GM12875 (cell line): ENCODE data around the gene PRDM2.

Source experiments
- H3K4me3 ChIP-seq: one replicate; pipeline ENCODE4 v1.5.1; 2011; ENCODE audit warnings: low read depth, low read length, control low read depth
- TF ChIP-seq, protein P1 (sequence below): IDR thresholded peaks from 2 replicates; pipeline ENCODE4 v1.5.1; 2011; ENCODE audit warnings: low read depth, mild to moderate bottlenecking, control low read depth, inconsistent platforms, low read length, moderate library complexity, borderline replicate concordance; ENCODE audit not compliant: insufficient read depth

Gene PRDM2

DNA sequence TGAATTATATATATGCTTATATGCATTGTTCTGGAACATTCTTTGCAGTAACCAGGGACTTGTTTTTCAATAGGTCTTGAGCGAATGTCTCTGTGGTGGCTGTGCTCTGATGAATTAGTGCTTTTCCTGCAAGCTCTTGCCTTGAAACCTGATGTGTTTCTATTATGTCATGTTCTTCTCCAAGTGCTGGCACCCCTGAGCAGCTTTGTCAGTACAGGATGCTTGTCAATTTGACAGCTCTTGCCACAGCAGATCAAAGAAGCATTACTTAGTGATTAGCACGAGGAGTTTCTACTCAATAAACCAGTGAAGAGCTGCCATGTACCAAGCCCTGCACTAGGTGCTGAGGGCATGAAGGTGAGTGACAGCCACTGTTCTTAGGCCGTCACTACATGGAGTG is 171.9 kb downstream of the PRDM2 start:
- H3K4me3 ChIP-seq: no peak overlapping the region
- TF ChIP-seq, protein P1, sequence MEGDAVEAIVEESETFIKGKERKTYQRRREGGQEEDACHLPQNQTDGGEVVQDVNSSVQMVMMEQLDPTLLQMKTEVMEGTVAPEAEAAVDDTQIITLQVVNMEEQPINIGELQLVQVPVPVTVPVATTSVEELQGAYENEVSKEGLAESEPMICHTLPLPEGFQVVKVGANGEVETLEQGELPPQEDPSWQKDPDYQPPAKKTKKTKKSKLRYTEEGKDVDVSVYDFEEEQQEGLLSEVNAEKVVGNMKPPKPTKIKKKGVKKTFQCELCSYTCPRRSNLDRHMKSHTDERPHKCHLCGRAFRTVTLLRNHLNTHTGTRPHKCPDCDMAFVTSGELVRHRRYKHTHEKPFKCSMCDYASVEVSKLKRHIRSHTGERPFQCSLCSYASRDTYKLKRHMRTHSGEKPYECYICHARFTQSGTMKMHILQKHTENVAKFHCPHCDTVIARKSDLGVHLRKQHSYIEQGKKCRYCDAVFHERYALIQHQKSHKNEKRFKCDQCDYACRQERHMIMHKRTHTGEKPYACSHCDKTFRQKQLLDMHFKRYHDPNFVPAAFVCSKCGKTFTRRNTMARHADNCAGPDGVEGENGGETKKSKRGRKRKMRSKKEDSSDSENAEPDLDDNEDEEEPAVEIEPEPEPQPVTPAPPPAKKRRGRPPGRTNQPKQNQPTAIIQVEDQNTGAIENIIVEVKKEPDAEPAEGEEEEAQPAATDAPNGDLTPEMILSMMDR: no peak

DNA sequence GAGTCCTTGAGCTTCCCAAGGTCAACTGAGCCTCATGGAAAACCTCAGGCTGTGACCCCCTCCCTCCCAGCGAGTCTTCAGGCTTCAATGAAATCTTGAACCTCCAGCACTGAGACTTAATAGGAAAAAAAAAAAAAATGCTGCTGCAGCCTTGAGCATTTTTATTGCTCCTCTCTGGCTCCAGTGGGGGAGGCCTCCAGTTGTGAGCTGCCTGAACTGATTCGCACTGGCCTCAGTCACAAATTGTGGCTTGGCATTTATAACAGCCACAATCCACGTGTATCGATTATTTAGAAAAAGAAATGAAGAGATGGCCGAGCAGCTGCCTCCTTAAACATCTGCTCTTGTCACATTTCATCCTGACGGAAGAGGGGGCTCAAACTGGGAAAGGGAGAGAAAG is 173.0 kb downstream of the PRDM2 start:
- TF ChIP-seq, protein P1: no peak
- no peak overlapping the region for H3K4me3 ChIP-seq
